Stimulated activated CD8-positive, alpha-beta memory T cell treated with anti-CD3 and anti-CD28 coated beads, Interleukin-4, amount 100 ng/mL, for 4 hours (primary cell): ENCODE data around the gene REPS2.

Experiments
- DNase-seq, 2 donors: peaks; one replicate each; pipeline ENCODE4 v3.0.0-alpha.2; 2020; ENCODE audit warnings: low read depth in 2 of 2, low spot score in 1 of 2

REPS2 gene

DNA sequence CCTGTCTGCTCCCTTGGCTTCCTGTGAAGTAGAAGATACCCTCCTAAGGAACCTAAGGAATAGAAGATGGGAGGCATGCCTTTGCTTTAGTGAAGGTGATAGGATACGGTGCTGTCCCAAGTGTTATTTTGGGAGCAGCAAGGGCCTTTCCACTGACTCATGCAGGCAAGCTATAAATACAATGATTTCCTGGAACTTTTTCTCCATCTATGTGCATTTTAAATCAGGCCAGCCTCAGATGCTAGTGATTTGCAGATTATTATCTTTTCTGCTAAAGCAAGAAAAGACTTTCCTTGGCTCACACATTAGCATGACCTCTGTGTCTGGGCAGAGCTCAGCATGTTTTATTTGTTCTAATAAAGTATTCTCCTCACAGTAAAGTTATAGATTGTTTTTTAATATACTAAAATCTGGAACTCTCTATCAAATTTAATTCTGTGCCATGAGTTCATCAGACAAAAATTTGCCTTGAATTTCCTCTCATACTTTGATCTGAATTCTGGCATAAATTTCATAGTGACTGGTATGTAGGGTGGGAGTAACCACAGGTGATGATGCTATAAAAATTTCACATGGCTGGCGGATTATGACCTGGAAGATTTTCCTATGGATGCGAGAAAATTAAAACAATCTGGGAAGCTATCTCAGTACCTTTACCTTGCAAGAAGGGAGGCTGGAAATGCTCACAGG is 131.7 kb downstream of the REPS2 start:
- no peak for DNase-seq

DNA sequence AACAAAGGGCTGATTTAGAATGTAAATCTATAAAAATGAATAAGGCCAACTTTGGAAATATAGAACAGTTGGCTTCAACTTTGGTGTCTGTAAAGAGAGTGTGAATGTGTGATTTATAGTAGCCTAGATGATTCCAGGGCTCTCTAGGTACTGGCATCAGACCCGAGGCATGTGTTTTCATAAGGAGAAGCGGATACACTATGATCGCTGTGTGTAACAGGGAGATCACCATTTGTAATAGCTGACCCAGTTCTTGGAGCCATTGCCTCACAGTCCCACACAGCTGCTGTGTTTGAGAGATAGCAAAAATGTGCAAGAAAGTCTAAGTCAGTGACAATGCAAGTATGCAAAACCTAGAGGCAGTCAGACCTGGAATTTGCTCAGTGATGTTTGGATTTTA is 135.1 kb downstream of the REPS2 start:
- no peak for DNase-seq

DNA sequence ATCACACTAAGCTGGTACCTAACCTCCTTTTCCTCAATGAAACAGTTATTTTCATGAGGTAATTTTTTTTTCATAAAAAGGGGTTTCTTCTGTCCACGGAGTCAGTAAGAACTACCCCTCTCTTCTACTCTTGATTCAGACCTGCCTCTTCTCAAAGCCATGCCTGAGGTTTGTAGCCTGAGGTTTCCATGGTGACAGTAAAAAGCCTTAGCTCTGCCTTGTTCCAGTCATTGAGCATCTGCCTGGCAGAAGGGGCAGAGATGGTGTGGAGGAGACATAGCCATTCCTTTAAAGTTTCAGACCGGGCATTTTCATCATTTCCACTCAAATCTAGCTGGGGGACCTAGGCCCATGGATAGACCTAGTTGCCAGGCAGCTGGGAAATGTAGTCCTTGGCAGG is 135.5 kb downstream of the REPS2 start:
- no peak for DNase-seq

DNA sequence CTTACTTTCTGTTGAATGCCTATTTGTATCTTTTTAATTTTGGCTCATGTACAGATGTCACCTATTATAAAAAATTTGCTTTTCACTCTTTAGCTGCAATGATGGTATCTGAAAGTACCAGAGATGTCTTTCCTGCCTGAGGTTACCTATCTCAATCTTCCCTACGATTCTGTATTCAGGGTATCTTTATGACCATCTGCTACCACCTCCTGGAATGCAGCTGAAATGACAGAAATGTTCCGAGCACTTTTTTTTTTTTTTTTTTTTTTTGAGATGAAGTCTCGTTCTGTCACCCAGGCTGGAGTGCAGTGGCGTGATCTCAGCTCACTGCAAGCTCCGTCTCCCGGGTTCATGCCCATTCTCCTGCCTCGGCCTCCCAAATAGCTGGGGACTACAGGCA is 136.4 kb downstream of the REPS2 start:
- no peak for DNase-seq

DNA sequence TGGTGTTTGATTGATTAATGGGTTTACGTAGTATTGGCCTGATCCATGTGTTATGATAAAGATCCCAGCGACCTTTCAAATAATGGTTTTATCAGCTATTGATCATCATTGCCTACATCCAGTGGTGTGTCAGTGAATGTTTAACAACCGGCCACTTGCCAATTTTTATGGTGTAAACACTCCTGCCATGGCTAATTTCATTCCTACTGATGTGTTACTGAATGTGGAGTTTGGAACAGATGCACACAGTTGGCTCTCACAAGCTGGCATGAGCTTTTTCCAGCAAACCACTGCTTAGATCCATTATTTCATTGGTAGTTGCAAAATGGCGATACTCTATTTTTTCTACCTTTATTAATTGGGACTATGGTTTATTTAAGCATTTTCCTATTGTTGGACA is 139.9 kb downstream of the REPS2 start:
- DNase-seq = no peak

DNA sequence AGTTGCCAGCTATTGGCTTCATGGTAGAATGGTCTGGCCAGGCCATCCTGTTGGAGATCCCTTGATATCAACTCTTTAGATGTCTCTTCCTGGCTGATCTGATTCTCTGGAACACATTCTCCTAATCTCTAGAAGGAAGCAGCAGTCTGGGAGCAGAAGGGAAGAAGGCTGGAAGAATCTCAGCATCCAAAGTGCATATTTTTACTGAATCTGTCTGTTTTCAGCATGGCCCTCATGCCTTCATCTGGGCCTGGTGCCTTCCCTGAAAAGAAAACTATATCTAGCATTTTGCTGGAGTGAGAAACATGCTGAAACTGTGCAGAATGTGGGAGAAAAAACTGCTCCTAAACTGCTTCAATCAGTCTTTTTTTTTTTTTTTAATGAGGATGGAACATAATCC is 148.7 kb downstream of the REPS2 start:
- DNase-seq = no peak

DNA sequence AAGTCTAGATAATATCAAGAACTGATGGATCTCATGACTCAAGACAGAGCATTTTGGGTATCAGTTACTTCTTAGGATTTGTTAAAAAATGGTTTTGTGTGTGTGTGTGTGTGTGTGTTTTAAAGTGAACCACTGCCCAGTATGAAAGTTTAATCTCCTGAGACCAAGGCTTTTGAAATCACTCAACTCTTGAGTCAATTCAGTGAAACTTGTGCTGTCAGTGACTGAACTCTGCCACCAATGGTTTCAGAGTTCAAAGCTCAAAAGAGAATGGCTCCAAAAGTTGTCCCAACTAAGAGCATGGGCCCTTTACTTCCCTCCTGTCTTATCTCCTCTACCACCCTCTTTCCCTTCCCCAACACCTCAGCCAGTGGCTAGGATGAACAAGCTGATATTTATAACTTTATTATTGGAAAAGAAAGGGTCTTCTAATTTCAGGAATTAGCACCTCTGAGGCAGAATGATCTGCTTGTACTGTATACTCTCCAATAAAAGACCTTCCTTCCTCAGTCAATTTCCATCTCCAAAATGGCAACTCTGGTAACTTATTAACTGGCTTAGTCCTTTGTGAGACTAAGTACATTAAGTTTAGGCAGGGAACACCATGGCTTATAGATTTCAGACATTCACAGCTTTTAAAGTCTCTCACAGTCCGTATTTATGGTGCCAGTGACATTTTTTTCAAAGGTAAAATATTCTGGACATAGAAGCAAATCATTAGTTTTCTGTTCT is 152.2 kb downstream of the REPS2 start:
- DNase-seq = no peak

DNA sequence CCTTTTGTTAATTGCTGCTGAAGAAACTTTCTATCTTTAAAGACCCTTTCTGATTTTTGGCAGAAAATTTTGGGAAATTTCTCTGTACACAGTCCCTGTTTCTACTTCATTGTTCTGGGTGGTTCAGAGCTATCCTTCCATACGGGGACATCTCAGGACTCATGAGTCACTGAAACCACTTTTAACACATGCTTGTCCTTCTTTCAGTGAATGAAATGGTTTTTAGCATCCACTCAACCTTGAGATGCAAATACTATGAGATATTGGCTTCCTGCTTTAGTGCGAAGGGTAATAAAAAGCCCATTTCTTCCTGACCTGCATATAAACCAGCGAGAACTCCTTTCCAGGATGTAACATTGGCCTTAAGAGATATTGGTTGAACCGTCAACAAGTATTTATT is 158.0 kb downstream of the REPS2 start:
- no peak for DNase-seq

DNA sequence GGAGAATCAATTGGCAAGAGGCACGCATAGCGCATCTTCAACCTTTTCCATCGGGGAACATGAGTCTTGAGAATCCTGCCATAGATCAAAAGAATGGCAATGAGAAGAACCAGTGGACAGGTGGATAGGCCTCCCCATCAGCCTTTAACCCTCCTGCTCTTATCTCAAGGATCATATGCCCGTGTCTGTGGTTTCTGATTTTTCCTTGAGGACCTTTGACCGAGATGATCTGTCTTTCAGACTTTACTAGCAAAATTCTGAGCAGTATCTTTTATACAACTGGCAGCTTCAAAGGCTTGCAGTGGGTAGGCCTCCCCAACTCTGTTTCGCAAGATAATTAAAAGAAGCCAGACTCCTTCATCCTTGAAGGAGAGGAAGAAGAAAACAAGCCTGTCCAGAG is 174.4 kb downstream of the REPS2 start:
- DNase-seq = no peak

DNA sequence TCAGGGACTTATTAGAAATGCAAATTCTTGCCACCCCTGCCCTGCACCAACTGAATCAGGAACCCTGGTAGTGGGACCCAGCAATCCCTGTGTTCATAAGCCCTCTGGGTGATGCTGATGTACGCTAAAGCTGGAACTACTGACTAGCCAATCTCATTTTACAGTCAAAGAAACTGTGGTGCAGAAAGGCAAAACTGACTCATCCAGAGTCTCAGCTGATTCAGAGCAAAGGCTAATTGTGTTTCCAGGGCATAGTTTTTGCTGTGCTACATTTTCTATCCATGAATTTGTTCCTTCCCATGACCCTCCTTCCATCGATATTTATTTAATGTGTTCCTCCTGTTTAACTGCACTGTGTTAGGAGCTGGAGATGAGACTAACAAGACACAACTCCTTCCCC is 207.5 kb downstream of the REPS2 start:
- no peak for DNase-seq

DNA sequence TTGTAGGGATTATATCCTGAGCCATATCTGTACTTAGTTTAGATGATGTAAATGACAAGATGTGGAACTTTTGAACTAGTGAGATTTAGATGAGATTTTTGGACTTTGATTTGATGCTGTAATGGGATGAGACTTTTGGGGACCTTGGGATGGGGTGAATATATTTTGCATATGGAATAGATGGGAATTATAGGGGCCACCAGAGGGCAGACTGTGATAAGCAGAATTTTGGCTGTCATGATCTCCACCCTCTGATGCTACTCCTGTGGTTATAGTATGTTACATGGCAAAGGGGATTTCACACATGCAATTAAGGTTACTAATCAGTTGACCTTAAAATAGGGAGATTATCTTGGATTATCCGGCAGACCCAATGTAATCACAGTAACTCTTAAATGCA is 214.5 kb downstream of the REPS2 start:
- DNase-seq = no peak

DNA sequence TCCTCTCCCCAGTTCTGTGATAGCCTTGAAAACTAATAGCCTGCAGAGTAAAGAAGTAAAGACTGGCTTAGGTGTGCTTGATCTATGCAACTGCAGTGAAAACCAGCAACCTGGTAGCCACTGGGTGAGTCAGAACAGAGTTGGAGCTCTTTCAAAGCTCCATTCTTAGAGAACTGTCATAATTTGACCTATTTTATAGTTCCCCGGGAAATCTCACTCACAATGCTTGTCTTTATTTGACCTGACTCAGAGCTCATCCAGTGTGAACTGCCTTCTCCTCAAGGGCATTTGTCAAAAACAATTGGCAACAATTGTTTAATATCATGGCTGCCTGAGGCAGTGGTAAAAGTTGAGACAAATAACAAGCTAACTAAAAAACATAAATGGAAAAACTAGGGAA is 215.5 kb downstream of the REPS2 start:
- DNase-seq = no peak

DNA sequence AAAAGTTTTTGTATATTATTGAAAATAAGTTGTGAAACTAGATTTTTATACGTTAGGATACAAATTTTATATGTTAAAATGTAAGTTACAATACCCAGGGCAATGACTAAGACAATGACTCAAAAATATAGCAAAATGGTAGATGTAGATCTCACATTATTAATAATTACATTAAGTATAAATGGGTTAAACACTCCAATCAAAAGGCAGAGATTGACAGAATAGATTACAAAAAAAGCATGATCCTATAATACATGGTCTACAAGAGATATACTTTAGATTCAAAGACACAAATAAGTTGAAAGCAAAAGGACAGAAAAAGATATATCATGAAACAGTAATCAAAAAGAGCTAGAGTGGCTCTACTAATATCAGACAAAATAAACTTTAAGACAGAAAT is 217.6 kb downstream of the REPS2 start:
- no peak for DNase-seq

DNA sequence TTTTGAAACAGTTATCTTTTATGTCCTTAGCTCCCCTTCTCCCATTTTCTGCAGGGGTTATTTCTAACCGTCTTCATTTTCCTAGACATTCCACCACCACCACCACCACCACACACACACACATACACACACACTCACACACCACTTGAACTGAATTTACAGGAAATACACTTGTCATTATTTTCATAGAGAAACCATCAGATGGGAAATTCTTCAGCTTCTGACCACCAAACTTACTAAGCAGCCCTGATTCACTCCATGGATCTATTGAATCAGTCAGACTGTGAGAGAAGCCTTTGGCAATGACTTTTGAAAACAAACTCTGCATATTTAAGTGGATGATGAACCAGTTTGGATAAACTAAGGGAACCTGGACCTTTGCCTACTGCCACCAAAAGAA is 218.5 kb downstream of the REPS2 start:
- DNase-seq = no peak

DNA sequence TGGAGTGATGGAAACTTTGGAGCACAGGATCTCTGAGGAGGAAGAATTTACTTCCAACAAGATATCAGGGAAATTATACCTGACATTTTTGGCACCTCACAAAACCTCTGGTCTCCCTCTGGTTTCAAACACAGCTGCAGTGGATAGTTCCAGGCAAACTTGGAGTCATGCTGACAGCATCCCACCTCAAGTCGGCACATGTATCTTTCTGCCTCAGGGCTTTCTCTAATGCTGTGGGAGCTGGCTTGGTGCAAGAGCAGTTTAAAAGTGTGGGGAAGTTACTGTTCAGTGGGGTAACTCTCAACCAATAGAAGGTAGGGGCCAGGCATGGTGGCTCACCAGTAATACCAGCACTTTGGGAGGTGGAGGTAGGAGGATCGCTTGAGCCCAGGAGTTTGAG is 221.5 kb downstream of the REPS2 start:
- no peak for DNase-seq

DNA sequence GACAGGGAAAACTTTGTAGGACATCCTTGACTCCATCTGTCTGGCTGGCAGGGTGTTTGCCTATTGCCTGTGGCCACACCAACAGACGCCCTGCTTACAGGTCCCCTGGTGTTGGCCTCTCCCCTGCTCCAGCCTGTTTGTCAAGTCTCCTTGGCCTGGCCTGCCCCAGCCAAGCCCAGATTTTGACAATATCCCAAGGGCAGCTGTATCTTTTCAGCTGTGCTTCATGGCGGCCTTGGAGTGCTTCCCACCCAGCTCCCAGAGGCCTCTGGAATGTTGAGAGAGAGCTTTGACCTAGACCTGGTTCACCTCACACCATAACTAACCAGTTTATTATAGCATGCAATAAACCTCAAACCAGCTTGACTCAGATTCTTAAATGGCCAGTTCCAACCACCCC is 224.5 kb downstream of the REPS2 start:
- DNase-seq = no peak

DNA sequence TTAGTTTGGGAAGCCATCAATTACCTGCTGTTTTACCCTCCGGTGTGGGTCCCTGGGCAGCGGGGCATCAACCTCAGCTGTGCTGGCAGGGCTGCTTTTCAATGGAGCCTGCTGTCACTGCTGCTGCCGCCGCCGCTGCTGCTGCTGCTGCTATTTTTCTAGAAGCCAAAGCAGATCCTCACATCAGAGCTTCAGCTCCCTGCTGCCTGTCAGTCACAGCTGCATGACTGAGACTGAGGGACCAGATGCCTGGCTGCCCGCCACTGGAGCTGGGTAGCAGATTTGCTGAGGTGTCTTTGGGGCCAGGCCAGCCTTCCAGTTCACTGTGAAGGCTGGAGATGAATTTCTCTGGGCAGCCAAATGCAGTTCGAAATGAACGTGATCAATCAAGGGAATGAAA is 228.2 kb downstream of the REPS2 start:
- DNase-seq = no peak

DNA sequence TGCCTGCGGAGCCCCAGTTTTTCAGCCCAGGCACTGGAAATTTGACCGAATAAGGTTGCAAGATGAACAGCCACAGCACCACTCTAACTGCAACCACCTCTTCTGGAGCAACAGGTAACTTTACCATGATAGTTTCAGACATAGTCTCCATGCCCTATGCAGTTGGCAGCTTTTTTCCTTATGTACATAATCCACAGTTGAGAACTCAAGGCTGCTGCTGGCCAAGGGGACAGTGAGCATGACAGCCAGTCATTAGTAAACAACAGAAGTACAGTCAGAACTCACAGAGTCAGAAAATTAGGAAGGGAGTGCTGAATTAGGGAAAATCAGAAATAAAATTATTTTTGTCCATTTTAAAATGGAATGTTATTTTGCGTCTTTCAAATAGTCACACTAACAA is 235.9 kb downstream of the REPS2 start:
- no peak for DNase-seq

DNA sequence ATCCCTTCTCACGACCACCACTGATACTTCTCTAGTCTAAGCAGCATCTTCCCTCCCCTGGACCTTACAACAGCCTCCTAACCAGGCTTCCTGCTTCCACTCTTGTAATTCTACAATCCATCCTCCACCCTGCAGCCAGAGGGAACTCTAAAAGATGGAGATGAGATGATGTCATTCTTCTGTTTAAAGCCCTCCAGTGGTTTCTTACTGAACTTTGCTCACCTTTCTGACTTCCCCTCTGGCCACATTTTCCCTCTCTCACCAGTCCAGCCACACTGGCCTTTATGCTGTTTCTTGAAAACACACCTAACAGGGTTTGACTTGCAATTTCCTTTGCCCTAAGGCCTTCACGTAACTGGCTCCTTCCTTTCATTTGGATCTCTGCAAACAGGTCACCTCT is 237.1 kb downstream of the REPS2 start:
- no peak for DNase-seq

DNA sequence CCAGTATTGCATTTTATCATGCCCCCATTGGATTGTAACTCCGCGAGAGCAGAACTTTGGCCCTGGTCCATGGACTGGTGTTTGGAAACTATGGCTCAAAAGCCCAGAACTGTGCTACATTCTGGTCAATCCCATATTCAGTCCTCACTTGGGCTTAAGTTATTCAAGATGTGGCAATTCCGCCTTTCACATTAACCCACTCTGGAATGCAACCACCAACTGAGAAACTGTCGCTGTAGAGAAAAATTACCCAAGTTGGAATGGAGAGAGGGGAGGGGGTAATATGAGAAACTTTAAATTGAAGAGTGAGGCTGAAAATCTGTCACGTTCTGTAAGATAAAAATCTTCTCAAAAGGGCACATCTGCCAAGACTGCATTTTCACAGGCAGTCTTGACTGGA is 239.0 kb downstream of the REPS2 start:
- no peak for DNase-seq

DNA sequence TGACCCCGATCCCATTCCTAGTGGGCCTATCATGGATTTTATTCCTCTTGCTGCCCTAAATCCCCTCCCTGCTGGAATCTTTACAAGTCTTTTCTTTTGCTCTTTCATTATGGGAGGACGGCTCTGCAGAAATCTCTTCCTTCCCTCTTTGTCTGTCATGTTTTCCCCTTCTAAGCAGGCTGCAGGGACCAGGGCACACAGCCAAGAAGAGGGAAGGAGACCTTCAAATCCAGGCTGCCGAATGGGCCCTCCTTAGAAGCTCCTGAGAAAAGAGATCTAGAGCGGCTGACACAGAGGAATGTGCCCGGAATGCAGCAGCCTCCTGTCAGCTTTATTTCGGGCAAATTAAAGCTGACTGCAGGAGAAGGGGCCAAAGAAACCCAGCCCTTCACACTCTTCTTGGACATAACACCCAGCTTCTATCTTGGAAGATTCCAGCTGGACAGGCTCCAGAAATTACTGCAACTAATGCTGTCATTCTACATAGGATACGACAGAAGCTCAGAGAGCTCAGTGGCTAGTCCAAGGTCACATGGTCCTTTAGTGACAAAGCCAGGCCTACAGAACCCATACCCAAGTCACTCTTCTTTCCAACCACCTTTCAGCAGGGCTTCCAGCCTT is 240.8 kb downstream of the REPS2 start:
- no peak for DNase-seq

DNA sequence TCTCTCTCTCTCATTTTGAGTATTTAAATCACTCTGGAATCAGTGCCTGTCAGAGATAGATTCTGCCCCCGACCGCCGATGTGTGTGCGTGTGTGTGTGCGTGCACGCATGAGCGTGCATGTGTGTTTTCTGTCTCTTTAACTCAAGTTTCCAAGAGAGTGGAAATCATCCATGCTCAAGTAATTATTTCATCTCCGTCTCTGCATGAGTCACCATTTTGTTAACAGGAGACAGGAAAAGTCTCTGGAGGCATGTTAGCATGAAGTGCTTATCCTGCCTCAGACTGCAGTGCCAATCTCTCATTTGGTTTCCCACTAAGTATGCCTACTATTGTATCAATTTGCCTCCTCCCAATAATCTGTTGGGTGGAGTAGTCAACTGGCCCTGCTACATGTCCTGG is 245.6 kb downstream of the REPS2 start:
- DNase-seq = no peak
